GM21576 (cell line): ENCODE measurements around the gene GSG1L.

Experiments used
- ATAC-seq: cut with Tn5 transposase; IDR thresholded peaks from one replicate; pipeline ENCODE4 v1.9.1; 2021; ENCODE audit warnings: mild to moderate bottlenecking, moderate library complexity; ENCODE audit not compliant: unreplicated experiment

The GSG1L gene

GRCh38 chr16:27863377-27863776 is 200.1 kb downstream of the GSG1L start:
- no peak for ATAC-seq

- no peak for ATAC-seq
Measured at GRCh38 chr16:27862953-27863352, 200.6 kb downstream of the GSG1L start.

- no peak for ATAC-seq
Measured at GRCh38 chr16:27860091-27860490, 203.4 kb downstream of the GSG1L start.

GRCh38 chr16:27859020-27859419 is 204.5 kb downstream of the GSG1L start:
- ATAC-seq, result no peak

GRCh38 chr16:27853651-27854050 is 209.9 kb downstream of the GSG1L start:
- ATAC-seq, result no peak

GRCh38 chr16:27853101-27853500 is 210.4 kb downstream of the GSG1L start:
- no peak for ATAC-seq

GRCh38 chr16:27852681-27853080 is 210.8 kb downstream of the GSG1L start:
- ATAC-seq, result no peak

GRCh38 chr16:27852116-27852515 is 211.4 kb downstream of the GSG1L start:
- no peak for ATAC-seq

GRCh38 chr16:27851586-27851985 is 211.9 kb downstream of the GSG1L start:
- ATAC-seq, result no peak

- ATAC-seq, result no peak
Measured at GRCh38 chr16:27849621-27850020, 213.9 kb downstream of the GSG1L start.

- ATAC-seq, result no peak
Measured at GRCh38 chr16:27847030-27847550, 216.4 kb downstream of the GSG1L start.

GRCh38 chr16:27844826-27845225 is 218.7 kb downstream of the GSG1L start:
- ATAC-seq, result no peak

- ATAC-seq, result no peak
Measured at GRCh38 chr16:27843800-27844199, 219.7 kb downstream of the GSG1L start.

- ATAC-seq, result no peak
Measured at GRCh38 chr16:27841911-27842310, 221.6 kb downstream of the GSG1L start.

- ATAC-seq, result no peak
Measured at GRCh38 chr16:27841061-27841801, 222.3 kb downstream of the GSG1L start.

GRCh38 chr16:27840311-27841060 is 223.0 kb downstream of the GSG1L start:
- ATAC-seq, result no peak

GRCh38 chr16:27839419-27839818 is 224.1 kb downstream of the GSG1L start:
- no peak for ATAC-seq

- ATAC-seq, result no peak
Measured at GRCh38 chr16:27838536-27839175, 224.9 kb downstream of the GSG1L start.

- no peak for ATAC-seq
Measured at GRCh38 chr16:27829975-27830374, 233.5 kb downstream of the GSG1L start.

- ATAC-seq, result no peak
Measured at GRCh38 chr16:27828671-27829070, 234.8 kb downstream of the GSG1L start.

GRCh38 chr16:27827765-27828164 is 235.7 kb downstream of the GSG1L start:
- no peak for ATAC-seq

- no peak for ATAC-seq
Measured at GRCh38 chr16:27826893-27827289, 236.6 kb downstream of the GSG1L start.
